Trophoblast cell (in vitro differentiated cells and primary cell): Measurements from ENCODE around the gene MKKS.
A peak's percentile ranks its signal among the peaks of the same experiment; 100 is the strongest.

Experiments
- DNase-seq, 2 donors: peaks; one replicate each; pipeline ENCODE4 v3.0.0-alpha.2; 2016
- H2AFZ ChIP-seq: 2 replicates; pipeline ENCODE4 v1.6.1; 2013; ENCODE audit warnings: low read length, moderate library complexity, mild to moderate bottlenecking; ENCODE audit not compliant: insufficient read depth, poor library complexity
- H2AK5ac ChIP-seq: 2 replicates; pipeline ENCODE4 v1.6.1; 2013; ENCODE audit warnings: mild to moderate bottlenecking, low read length
- H2BK120ac ChIP-seq: 2 replicates; pipeline ENCODE4 v1.6.1; 2013; ENCODE audit warnings: low read length, mild to moderate bottlenecking, moderate library complexity; ENCODE audit not compliant: insufficient read depth, poor library complexity
- H2BK12ac ChIP-seq: 2 replicates; pipeline ENCODE4 v1.6.1; 2013; ENCODE audit warnings: mild to moderate bottlenecking, low read length, moderate library complexity
- H2BK5ac ChIP-seq: 2 replicates; pipeline ENCODE4 v1.6.1; 2013; ENCODE audit warnings: low read length, low read depth, moderate library complexity, mild to moderate bottlenecking; ENCODE audit not compliant: poor library complexity
- H3K14ac ChIP-seq: 2 replicates; pipeline ENCODE4 v1.6.1; 2013; ENCODE audit warnings: mild to moderate bottlenecking, low read length
- H3K18ac ChIP-seq: 2 replicates; pipeline ENCODE4 v1.6.1; 2013; ENCODE audit warnings: mild to moderate bottlenecking, low read length
- H3K23ac ChIP-seq: 2 replicates; pipeline ENCODE4 v1.6.1; 2013; ENCODE audit warnings: low read length
- H3K27ac ChIP-seq: 2 replicates; pipeline ENCODE4 v1.5.1; 2013; ENCODE audit warnings: low read depth, mild to moderate bottlenecking, inconsistent platforms, low read length, moderate library complexity
- H3K27me3 ChIP-seq: 2 replicates; pipeline ENCODE4 v1.6.1; 2013; ENCODE audit warnings: inconsistent platforms, mild to moderate bottlenecking, low read length, moderate library complexity; ENCODE audit not compliant: insufficient read depth
- H3K36me3 ChIP-seq, 2 experiments: 1 replicate in 1 of 2; 2 replicates in 1 of 2; pipeline ENCODE4 v1.6.1; 2013; ENCODE audit warnings: low read length in 2 of 2, mild to moderate bottlenecking in 2 of 2, moderate library complexity in 1 of 2; ENCODE audit not compliant: insufficient read depth in 2 of 2, control insufficient read depth in 1 of 2
- H3K4ac ChIP-seq: 2 replicates; pipeline ENCODE4 v1.6.1; 2013; ENCODE audit warnings: low read depth, mild to moderate bottlenecking, low read length, moderate library complexity
- H3K4me1 ChIP-seq, 2 experiments: 1 replicate in 1 of 2; 2 replicates in 1 of 2; pipeline ENCODE4 v1.6.1; 2013; ENCODE audit warnings: low read length in 2 of 2, mild to moderate bottlenecking in 2 of 2, moderate library complexity in 1 of 2; ENCODE audit not compliant: insufficient read depth in 2 of 2, control insufficient read depth in 1 of 2
- H3K4me2 ChIP-seq: 2 replicates; pipeline ENCODE4 v1.6.1; 2013; ENCODE audit warnings: inconsistent platforms, mild to moderate bottlenecking, low read length, moderate library complexity
- H3K4me3 ChIP-seq: 2 replicates; pipeline ENCODE4 v1.5.1; 2013; ENCODE audit warnings: mild to moderate bottlenecking, low read depth, low read length, inconsistent platforms
- H3K79me1 ChIP-seq: one replicate; pipeline ENCODE4 v1.6.1; 2013; ENCODE audit warnings: low read length
- H3K79me2 ChIP-seq: 2 replicates; pipeline ENCODE4 v1.6.1; 2013; ENCODE audit warnings: low read length, mild to moderate bottlenecking; ENCODE audit not compliant: control insufficient read depth, insufficient read depth, poor library complexity
- H3K9ac ChIP-seq: 2 replicates; pipeline ENCODE4 v1.6.1; 2013; ENCODE audit warnings: mild to moderate bottlenecking, low read length
- H3K9me3 ChIP-seq: 2 replicates; pipeline ENCODE4 v1.6.1; 2013; ENCODE audit warnings: low read depth, mild to moderate bottlenecking, control low read depth, inconsistent platforms, low read length; ENCODE audit not compliant: insufficient read depth
- H4K12ac ChIP-seq: 2 replicates; pipeline ENCODE4 v1.6.1; 2013; ENCODE audit warnings: low read depth, mild to moderate bottlenecking, low read length, moderate library complexity
- H4K8ac ChIP-seq: 2 replicates; pipeline ENCODE4 v1.6.1; 2013; ENCODE audit warnings: low read depth, mild to moderate bottlenecking, low read length, moderate library complexity
- H4K91ac ChIP-seq: one replicate; pipeline ENCODE4 v1.6.1; 2013; ENCODE audit warnings: low read depth, mild to moderate bottlenecking, low read length, moderate library complexity
- WGBS: extraction: QIAGEN DNeasy Blood & Tissue Kit; methylation state at CpG from one replicate; pipeline ENCODE4 v1.1.7; 2013; ENCODE audit warnings: missing lambda C conversion rate; ENCODE audit not compliant: insufficient read length, insufficient coverage; ENCODE audit errors: extremely low coverage; 5-methylcytosine and 5-hydroxymethylcytosine counted together

Gene MKKS

GRCh38 chr20:10478205-10478604 is 44.2 kb upstream of the MKKS start:
- Histone ChIP-seq H3K4ac (no peak overlapping the region), H3K23ac (no peak overlapping the region), H3K79me2 (no peaks in the 10 kb centered on the region), H3K27ac (no peak overlapping the region), H3K18ac (no peak overlapping the region), H2BK5ac (no peak overlapping the region), H4K91ac (no peak overlapping the region), H3K4me3 (no peak overlapping the region), H4K8ac (no peak overlapping the region), H2BK120ac (no peak overlapping the region), H3K79me1 (peaks cover 2% of the 10 kb centered on the region), H3K27me3 (no peaks in the 10 kb centered on the region), H3K9ac (no peak overlapping the region), H4K12ac (no peak overlapping the region), H2AK5ac (no peak overlapping the region), H3K4me1 (peaks cover 2 to 5% of the 10 kb centered on the region in 2 experiments), H2BK12ac (no peak overlapping the region), H3K9me3 (no peaks in the 10 kb centered on the region), H3K4me2 (no peak overlapping the region), H3K14ac (no peak overlapping the region), H2AFZ (no peak overlapping the region), H3K36me3 (no peaks in the 10 kb centered on the region)
- no peak for DNase-seq
- no CpG with 5 or more reads among the region's 1 CpG for WGBS

- Histone ChIP-seq H3K36me3 (no peaks in the 10 kb centered on the region), H2AFZ (no peak overlapping the region), H3K14ac (no peak overlapping the region), H3K27me3 (no peaks in the 10 kb centered on the region), H3K23ac (no peak overlapping the region), H3K4me1 (peaks cover 5% of the 10 kb centered on the region in 2 experiments), H3K9me3 (no peaks in the 10 kb centered on the region), H3K79me1 (peaks cover 2% of the 10 kb centered on the region), H4K8ac (no peak overlapping the region), H3K4ac (no peak overlapping the region), H3K79me2 (no peaks in the 10 kb centered on the region), H2BK120ac (no peak overlapping the region), H3K18ac (no peak overlapping the region), H3K9ac (no peak overlapping the region), H3K4me3 (no peak overlapping the region), H4K91ac (no peak overlapping the region), H2BK5ac (no peak overlapping the region), H3K27ac (no peak overlapping the region), H2BK12ac (no peak overlapping the region), H2AK5ac (no peak overlapping the region), H3K4me2 (no peak overlapping the region), H4K12ac (no peak overlapping the region)
- peak; percentile 11 to 41 for DNase-seq
- WGBS: no CpG with 5 or more reads among the region's 3 CpGs
Measured at GRCh38 chr20:10476319-10476724, 42.3 kb upstream of the MKKS start.

GRCh38 chr20:10475225-10475624 is 41.2 kb upstream of the MKKS start:
- no peak overlapping the region for H3K4me2 ChIP-seq
- no peak overlapping the region for H2BK120ac ChIP-seq
- H3K79me2 ChIP-seq: no peaks in the 10 kb centered on the region
- no peak overlapping the region for H3K23ac ChIP-seq
- no peak overlapping the region for H3K18ac ChIP-seq
- no peak for DNase-seq
- H2BK5ac ChIP-seq: no peak overlapping the region
- H3K27me3 ChIP-seq: no peaks in the 10 kb centered on the region
- H3K14ac ChIP-seq: no peak overlapping the region
- no peaks in the 10 kb centered on the region for H3K36me3 ChIP-seq
- H4K91ac ChIP-seq: no peak overlapping the region
- no peaks in the 10 kb centered on the region for H3K9me3 ChIP-seq
- no peak overlapping the region for H3K4me3 ChIP-seq
- no peak overlapping the region for H4K12ac ChIP-seq
- no peak overlapping the region for H4K8ac ChIP-seq
- no peak overlapping the region for H2AK5ac ChIP-seq
- peaks cover 2% of the 10 kb centered on the region for H3K79me1 ChIP-seq
- no peak overlapping the region for H2BK12ac ChIP-seq
- H3K4me1 ChIP-seq: peaks cover 5% of the 10 kb centered on the region in 2 experiments
- WGBS: no CpG with 5 or more reads among the region's 2 CpGs
- H3K27ac ChIP-seq: no peak overlapping the region
- H2AFZ ChIP-seq: no peak overlapping the region
- no peak overlapping the region for H3K4ac ChIP-seq
- no peak overlapping the region for H3K9ac ChIP-seq

GRCh38 chr20:10474606-10475184 is 40.7 kb upstream of the MKKS start:
- no peak overlapping the region for H3K27ac ChIP-seq
- no peak overlapping the region for H3K4me3 ChIP-seq
- H3K14ac ChIP-seq: no peak overlapping the region
- no peak overlapping the region for H4K12ac ChIP-seq
- no peak overlapping the region for H3K18ac ChIP-seq
- no CpG with 5 or more reads among the region's 11 CpGs for WGBS
- H3K9ac ChIP-seq: no peak overlapping the region
- H2AK5ac ChIP-seq: peak overlapping the region; percentile 35
- no peak for DNase-seq
- H2BK12ac ChIP-seq: peak overlapping the region; percentile 11
- peak overlapping the region; percentile 43 for H4K8ac ChIP-seq
- H4K91ac ChIP-seq: peak overlapping the region; percentile 2
- H3K9me3 ChIP-seq: no peaks in the 10 kb centered on the region
- no peak overlapping the region for H3K4me2 ChIP-seq
- peak overlapping the region; percentile 4 for H2BK120ac ChIP-seq
- no peaks in the 10 kb centered on the region for H3K27me3 ChIP-seq
- no peak overlapping the region for H2BK5ac ChIP-seq
- H3K36me3 ChIP-seq: no peaks in the 10 kb centered on the region
- H3K23ac ChIP-seq: no peak overlapping the region
- peaks cover 2% of the 10 kb centered on the region for H3K79me1 ChIP-seq
- no peak overlapping the region for H3K4ac ChIP-seq
- H2AFZ ChIP-seq: no peak overlapping the region
- no peaks in the 10 kb centered on the region for H3K79me2 ChIP-seq
- H3K4me1 ChIP-seq: peaks cover 7 to 8% of the 10 kb centered on the region in 2 experiments
